Chondrocyte (in vitro differentiated cells): ENCODE data around the gene SIGLEC10. TPM values are rescaled to one million over a fixed set of nuclear protein-coding genes. Genes with fewer than 3 reads are reported as not detected.

Experiments used
- DNase-seq: peaks from one replicate; pipeline ENCODE4 v3.0.0; 2021; ENCODE audit warnings: mixed read lengths, low spot score
- H3K27ac Mint-ChIP-seq: one replicate; pipeline ENCODE4 v1.8.0; 2021; ENCODE audit warnings: mild to moderate bottlenecking, moderate library complexity, mixed read lengths; ENCODE audit not compliant: unreplicated experiment
- H3K27me3 Mint-ChIP-seq: 2 replicates; pipeline ENCODE4 v1.8.0; 2021; ENCODE audit warnings: low read depth, mixed read lengths
- H3K36me3 Mint-ChIP-seq: 2 replicates; pipeline ENCODE4 v1.8.0; 2021; ENCODE audit warnings: low read depth, mixed read lengths
- H3K4me1 Mint-ChIP-seq: 2 replicates; pipeline ENCODE4 v1.8.0; 2021; ENCODE audit warnings: low read depth, mild to moderate bottlenecking, mixed read lengths
- H3K4me3 Mint-ChIP-seq: one replicate; pipeline ENCODE4 v1.8.0; 2021; ENCODE audit warnings: mild to moderate bottlenecking, moderate library complexity, mixed read lengths; ENCODE audit not compliant: unreplicated experiment
- H3K9me3 Mint-ChIP-seq: 2 replicates; pipeline ENCODE4 v1.8.0; 2021; ENCODE audit warnings: low read depth, mixed read lengths
- total RNA-seq: library from RNA; stranded (reverse); gene quantifications from 3 replicates; pipeline ENCODE4 v1.2.1, GENCODE V29; 2021
- TF ChIP-seq, protein P1 (sequence below): fragments of 200-600 bp; sonication (generic); IDR thresholded peaks from 2 replicates; pipeline ENCODE4 v1.5.0; 2021; ENCODE audit warnings: antibody characterized with exemption, mild to moderate bottlenecking, moderate library complexity

Gene SIGLEC10
- total RNA-seq, 1 donor from 2014 or later = not detected

DNA sequence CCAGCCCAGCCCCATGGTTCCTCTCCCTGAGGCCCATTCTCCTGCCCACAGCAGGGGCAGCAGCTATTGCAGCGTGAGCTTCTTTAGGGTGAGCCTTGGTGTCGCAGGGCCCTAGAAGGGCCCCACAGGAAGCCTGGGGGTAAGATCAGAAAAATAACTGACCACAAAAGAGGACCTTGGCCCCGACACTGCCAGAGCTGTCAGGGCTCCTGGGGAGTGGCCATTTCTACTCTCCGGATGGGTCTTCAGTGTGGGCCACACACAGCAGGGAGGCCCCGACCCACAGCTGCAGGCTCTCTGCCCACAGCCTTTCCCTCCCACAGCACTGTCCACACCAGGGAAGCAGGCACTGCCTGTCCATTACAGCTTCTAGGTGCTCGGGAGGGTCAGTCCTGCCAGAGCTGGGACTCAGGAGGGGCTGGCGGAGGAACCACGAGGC lies 44.3 kb upstream of the SIGLEC10 start:
- no peak overlapping the region for H3K27ac Mint-ChIP-seq
- no peak for DNase-seq
- H3K27me3 Mint-ChIP-seq = peaks cover 6% of the 10 kb centered on the region
- H3K9me3 Mint-ChIP-seq = peaks cover 3% of the 10 kb centered on the region
- TF ChIP-seq, protein P1, sequence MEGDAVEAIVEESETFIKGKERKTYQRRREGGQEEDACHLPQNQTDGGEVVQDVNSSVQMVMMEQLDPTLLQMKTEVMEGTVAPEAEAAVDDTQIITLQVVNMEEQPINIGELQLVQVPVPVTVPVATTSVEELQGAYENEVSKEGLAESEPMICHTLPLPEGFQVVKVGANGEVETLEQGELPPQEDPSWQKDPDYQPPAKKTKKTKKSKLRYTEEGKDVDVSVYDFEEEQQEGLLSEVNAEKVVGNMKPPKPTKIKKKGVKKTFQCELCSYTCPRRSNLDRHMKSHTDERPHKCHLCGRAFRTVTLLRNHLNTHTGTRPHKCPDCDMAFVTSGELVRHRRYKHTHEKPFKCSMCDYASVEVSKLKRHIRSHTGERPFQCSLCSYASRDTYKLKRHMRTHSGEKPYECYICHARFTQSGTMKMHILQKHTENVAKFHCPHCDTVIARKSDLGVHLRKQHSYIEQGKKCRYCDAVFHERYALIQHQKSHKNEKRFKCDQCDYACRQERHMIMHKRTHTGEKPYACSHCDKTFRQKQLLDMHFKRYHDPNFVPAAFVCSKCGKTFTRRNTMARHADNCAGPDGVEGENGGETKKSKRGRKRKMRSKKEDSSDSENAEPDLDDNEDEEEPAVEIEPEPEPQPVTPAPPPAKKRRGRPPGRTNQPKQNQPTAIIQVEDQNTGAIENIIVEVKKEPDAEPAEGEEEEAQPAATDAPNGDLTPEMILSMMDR = no peak
- H3K36me3 Mint-ChIP-seq = no peaks in the 10 kb centered on the region
- H3K4me3 Mint-ChIP-seq = no peak overlapping the region
- H3K4me1 Mint-ChIP-seq = no peaks in the 10 kb centered on the region

DNA sequence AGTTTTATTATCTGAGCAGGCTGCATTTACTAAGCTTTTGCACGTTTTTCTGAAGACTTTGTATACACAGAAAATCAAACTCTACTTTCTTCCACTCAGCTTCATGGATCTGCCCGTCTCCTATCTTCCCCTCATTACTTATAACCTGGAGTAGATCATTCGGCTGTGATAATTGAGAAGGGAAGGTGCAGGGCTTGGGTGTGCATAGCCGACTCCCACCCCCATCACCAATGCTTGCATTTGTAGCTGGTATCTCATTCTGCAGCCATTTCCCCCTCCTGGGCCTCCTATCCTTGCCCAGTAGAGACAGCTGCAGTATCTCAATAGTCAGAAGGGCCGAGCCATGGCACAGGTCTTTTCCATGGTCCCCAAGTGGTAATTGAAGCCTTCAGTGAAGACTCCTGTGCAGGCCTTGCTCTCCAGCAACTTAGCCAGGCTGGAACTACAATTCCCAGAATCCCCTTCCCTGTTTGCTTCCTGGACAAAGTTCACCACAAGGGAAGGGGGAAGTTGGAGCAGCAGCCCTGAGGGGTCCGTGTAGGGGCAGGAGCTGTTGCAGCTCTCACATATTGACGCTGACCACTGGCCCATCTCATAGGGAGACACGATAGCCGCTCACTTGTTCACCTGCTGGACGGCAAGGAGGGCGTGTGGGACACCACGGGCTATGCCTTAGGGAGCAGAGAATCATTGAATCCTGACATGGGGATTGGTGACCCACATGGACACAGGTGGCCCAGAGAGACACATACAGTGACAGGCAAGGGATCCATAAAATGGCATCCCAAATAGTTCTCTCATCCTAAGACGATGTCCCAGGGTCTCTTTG lies 42.9 kb upstream of the SIGLEC10 start:
- peaks cover 3% of the 10 kb centered on the region for H3K9me3 Mint-ChIP-seq
- H3K27ac Mint-ChIP-seq = no peak overlapping the region
- peaks cover 2% of the 10 kb centered on the region for H3K27me3 Mint-ChIP-seq
- no peak for DNase-seq
- H3K36me3 Mint-ChIP-seq = no peaks in the 10 kb centered on the region
- H3K4me1 Mint-ChIP-seq = no peaks in the 10 kb centered on the region
- TF ChIP-seq, protein P1 = no peak
- peak overlapping the region; percentile 52 for H3K4me3 Mint-ChIP-seq

DNA sequence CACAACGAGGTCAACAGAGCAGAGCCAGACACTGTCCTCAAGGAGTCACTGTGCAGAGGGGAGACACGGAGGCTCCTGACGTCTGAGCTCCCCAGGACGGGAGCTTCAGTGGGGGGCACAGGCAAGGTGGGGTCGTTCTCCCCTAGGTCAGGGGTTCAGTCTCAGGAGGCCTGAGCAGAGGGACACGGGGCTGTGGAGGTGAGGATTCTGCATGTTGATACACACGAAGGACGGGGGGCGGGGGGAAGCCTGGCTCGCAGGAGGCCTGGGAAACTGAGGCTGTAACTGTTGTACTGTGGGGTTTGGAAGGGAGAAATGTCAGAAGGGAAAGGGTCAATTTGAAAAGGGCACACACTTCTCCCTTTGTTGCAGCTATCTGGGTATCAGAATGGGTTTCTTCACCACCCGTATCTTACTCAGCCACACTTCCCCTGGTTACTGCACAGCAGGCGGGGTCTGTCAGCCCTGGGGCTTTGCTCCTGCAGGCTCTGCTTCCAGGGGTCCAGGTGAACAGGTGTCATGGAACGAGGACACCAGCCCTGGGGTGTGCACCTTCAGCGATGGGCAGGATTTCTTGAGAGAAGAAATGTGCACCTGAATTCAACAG lies 41.6 kb upstream of the SIGLEC10 start:
- Mint-ChIP-seq H3K4me1 (no peaks in the 10 kb centered on the region), H3K9me3 (no peaks in the 10 kb centered on the region), H3K27ac (no peak overlapping the region)

DNA sequence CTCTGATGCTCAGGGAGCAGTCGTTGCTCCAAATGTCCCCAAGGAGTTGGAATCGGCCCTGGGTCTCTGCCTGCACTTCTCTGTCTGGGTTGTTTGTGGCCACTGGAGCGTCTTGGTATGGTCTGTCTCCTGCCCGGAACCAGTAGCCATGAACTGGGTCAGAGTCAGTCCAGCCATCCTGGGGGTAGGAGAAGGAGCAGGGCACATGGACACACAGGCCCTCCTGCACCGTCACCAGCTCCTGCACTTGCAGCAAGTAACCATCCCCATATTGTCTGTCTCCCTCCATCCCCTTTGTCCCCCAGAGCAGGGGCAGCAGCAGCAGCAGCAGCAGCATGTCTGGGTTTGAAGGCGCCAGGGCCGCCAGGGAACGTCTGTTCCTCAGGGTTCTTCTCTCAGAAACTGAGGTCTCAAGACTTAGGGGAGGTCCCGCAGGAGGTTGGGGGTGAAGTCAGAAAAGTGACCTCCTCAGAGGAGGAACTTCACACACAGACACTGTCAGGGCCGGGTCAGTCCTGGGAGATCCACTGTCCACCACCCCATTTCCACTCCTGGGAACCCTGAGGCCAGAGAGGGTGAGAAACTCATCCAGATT lies 40.7 kb upstream of the SIGLEC10 start, which contains the start of gene SIGLEC8:
Gene SIGLEC8, minus strand, starts transcription at position 404 of the 595 bp plus-strand sequence. Its CDS starts 67 bp downstream, at position 337.
- DNase-seq = no peak
- Mint-ChIP-seq H3K4me3 (no peak within 1 kb of the TSS), H3K9me3 (peaks cover 2% of the 10 kb centered on the region), H3K27me3 (peaks cover 2% of the 10 kb centered on the region), H3K36me3 (no peaks in the 10 kb centered on the region), H3K4me1 (no peaks in the 10 kb centered on the region), H3K27ac (no peak within 1 kb of the TSS)
- TF ChIP-seq, protein P1 = no peak

More for the DNA sequence above, 41.6 kb upstream of the SIGLEC10 start:
- no peak for DNase-seq
- TF ChIP-seq, protein P1 = no peak
- Mint-ChIP-seq H3K4me3 (no peak overlapping the region), H3K27me3 (peaks cover 2% of the 10 kb centered on the region), H3K36me3 (no peaks in the 10 kb centered on the region)

DNA sequence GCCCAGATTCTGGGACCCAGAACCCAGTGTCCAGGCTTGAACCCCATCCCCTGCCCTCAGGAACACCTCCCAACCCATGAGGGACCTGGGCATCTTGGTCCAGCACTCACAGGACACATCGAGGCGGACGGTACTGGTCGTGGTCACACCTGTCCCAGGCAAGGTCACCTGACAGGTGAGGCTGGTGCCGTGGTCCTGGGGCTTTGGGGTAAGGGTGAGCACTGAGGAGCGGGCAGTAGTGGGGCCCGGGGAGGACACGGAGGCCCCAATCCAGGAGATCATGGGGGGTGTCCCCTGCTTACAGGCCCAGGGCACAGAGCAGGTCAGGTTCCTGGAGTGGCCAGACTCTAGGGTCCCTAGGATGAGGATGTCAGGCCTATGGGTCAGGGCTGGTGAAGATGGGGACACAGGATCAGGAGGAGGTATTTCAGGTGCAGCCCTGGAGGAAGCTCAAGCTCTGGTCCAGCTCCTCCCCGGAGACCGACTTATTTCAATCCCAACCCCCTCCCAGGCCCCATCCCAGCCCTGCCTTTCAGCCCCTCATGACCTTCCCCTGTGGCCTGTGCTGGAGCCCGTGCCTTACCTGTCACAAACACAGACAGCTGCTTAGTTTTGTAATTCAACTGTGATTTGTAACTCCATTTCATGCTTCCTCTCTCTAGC lies 40.0 kb upstream of the SIGLEC10 start:
- Mint-ChIP-seq H3K9me3 (peaks cover 2% of the 10 kb centered on the region), H3K4me3 (no peak overlapping the region)
- TF ChIP-seq, protein P1 = no peak

More for the DNA sequence above, 40.0 kb upstream of the SIGLEC10 start:
- DNase-seq = no peak
- no peak overlapping the region for H3K27ac Mint-ChIP-seq
- no peaks in the 10 kb centered on the region for H3K27me3 Mint-ChIP-seq
- H3K4me1 Mint-ChIP-seq = no peaks in the 10 kb centered on the region
- no peaks in the 10 kb centered on the region for H3K36me3 Mint-ChIP-seq
